HEK293T (cell line): ENCODE data around the gene FTCDNL1.

Experiments
- FOXK2 ChIP-seq: fragments of 450-650 bp; IDR thresholded peaks from 2 replicates; pipeline ENCODE4 v1.6.1; 2016; ENCODE audit warnings: mild to moderate bottlenecking
- FOXM1 ChIP-seq: fragments of 450-650 bp; IDR thresholded peaks from 2 replicates; pipeline ENCODE4 v1.6.1; 2017; ENCODE audit warnings: mild to moderate bottlenecking, borderline replicate concordance

DNA sequence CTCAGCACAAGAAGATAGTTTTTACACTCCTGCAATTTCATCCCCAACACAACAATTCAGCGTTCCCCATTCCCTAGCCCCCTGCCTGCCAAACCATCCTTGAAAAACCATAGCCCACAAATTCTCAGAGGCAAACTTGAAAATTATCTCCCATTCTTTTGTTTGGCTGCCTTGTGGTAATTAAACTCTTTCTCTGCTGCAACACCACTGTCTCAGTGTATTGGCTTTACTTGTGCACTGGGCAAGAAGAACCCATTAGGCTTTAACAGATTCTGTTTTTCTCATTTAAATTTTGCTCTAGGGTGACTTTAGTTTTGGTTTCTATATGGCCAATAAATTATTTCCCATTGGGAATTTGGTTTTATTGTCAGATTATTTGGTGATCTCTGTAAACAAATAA lies 23.2 kb upstream of the FTCDNL1 start:
- TF ChIP-seq FOXK2 = no peak
- TF ChIP-seq FOXM1 = no peak
